GM12878 (cell line): ENCODE measurements around the gene AHNAK. TPM values are rescaled to one million over a fixed set of nuclear protein-coding genes. Genes with fewer than 3 reads are reported as not detected.
A peak's percentile ranks its signal among the peaks of the same experiment; 100 is the strongest.

Experiments used
- ATAC-seq: fragments of 200-7000 bp; cut with Tn5 transposase; 3 replicates; pipeline ENCODE4 v1.9.1; 2020; ENCODE audit warnings: mild to moderate bottlenecking, moderate library complexity
- BruUV-seq: library from RNA; stranded (reverse); fragments of 400-500 nt; replicated peaks from 2 replicates; lab custom pipeline; 2021; lab: Mats Ljungman, UMichigan
- CTCF ChIA-PET: fragments of 300-600 bp; sonication (Branson Sonifier 250); formaldehyde crosslinking; extraction: SDS; loops from one replicate; lab custom pipeline; 2021; ENCODE audit warnings: inconsistent platforms; lab: Yijun Ruan, JAX
- POLR2A ChIA-PET: fragments of 350-600 bp; formaldehyde crosslinking; extraction: SDS; loops from one replicate; lab custom pipeline; 2021; ENCODE audit warnings: inconsistent platforms; lab: Charles Lee
- RAD21 ChIA-PET: fragments of 300-600 bp; sonication (Branson Sonifier 250); formaldehyde crosslinking; loops from one replicate; lab custom pipeline; 2023; ENCODE audit warnings: antibody characterized with exemption; ENCODE audit not compliant: unreplicated experiment; lab: Charles Lee
- SMC1A ChIA-PET: fragments of 300-600 bp; sonication (Branson Sonifier 250); formaldehyde crosslinking; loops from one replicate; lab custom pipeline; 2023; ENCODE audit not compliant: unreplicated experiment, uncharacterized antibody; lab: Charles Lee
- DNase-seq: peaks from one replicate; pipeline ENCODE4 v3.0.0-alpha.2; 2011; ENCODE audit warnings: low read depth, low spot score
- FAIRE-seq: peaks from 3 replicates; lab custom pipeline; 2011; peaks lifted over from hg19 to GRCh38; lab: Jason Lieb, UNC
- H2AFZ ChIP-seq: 2 replicates; pipeline ENCODE4 v1.6.0; 2011; ENCODE audit warnings: low read depth, low read length, control low read depth; ENCODE audit not compliant: control insufficient read depth
- H3K27ac ChIP-seq: 2 replicates; pipeline ENCODE4 v1.5.1; 2011; ENCODE audit warnings: control low read depth; ENCODE audit not compliant: control insufficient read depth, insufficient read depth
- H3K27me3 ChIP-seq, 2 experiments: replicated peaks in 1 of 2; 2 replicates each; pipeline versions ENCODE4 v1.6.0 to v1.6.1; 2011; ENCODE audit warnings: low read length in 1 of 2; ENCODE audit not compliant: control insufficient read depth in 2 of 2, insufficient read depth in 2 of 2
- H3K36me3 ChIP-seq, 2 experiments: 2 replicates each; pipeline ENCODE4 v1.5.1; 2011; ENCODE audit warnings: low read length in 1 of 2; ENCODE audit not compliant: control insufficient read depth in 2 of 2, insufficient read depth in 2 of 2
- H3K4me1 ChIP-seq: 2 replicates; pipeline ENCODE4 v1.6.1; 2011; ENCODE audit warnings: mild to moderate bottlenecking, low read length, moderate library complexity, mixed read lengths; ENCODE audit not compliant: control insufficient read depth, insufficient read depth
- H3K4me2 ChIP-seq: 2 replicates; pipeline ENCODE4 v1.6.0; 2011; ENCODE audit warnings: control low read depth; ENCODE audit not compliant: control insufficient read depth, insufficient read depth
- H3K4me3 ChIP-seq: fragments of 200-600 bp; sonication (generic); 2 replicates; pipeline ENCODE4 v1.5.1; 2016
- H3K79me2 ChIP-seq: 2 replicates; pipeline ENCODE4 v1.6.0; 2011; ENCODE audit warnings: low read length; ENCODE audit not compliant: control insufficient read depth, insufficient read depth
- H3K9ac ChIP-seq: 2 replicates; pipeline ENCODE4 v1.8.0; 2011; ENCODE audit warnings: low read length, control low read depth, mixed read lengths; ENCODE audit not compliant: control insufficient read depth, insufficient read depth
- H3K9me3 ChIP-seq: replicated peaks from 3 replicates; pipeline ENCODE4 v1.5.1; 2011; ENCODE audit warnings: mild to moderate bottlenecking, low read length; ENCODE audit not compliant: control insufficient read depth, insufficient read depth
- H4K20me1 ChIP-seq: 2 replicates; pipeline ENCODE4 v1.6.0; 2011; ENCODE audit not compliant: control insufficient read depth, insufficient read depth
- BMI1 ChIP-seq: fragments of 450-650 bp; IDR thresholded peaks from 2 replicates; pipeline ENCODE4 v1.6.1; 2016; ENCODE audit warnings: mild to moderate bottlenecking, moderate library complexity, borderline replicate concordance
- CEBPB ChIP-seq, 2 experiments: fragments of 150-350 bp in 1 of 2; IDR thresholded peaks; 2 replicates each; pipeline ENCODE4 v1.6.1; 2012 to 2014; ENCODE audit warnings: low read depth in 2 of 2, low read length in 2 of 2, borderline replicate concordance in 1 of 2, inconsistent platforms in 1 of 2
- MTA3 ChIP-seq: IDR thresholded peaks from 2 replicates; pipeline ENCODE4 v1.6.1; 2012; ENCODE audit warnings: low read length, inconsistent platforms, borderline replicate concordance
- POU2F2 ChIP-seq: IDR thresholded peaks from 3 replicates; pipeline ENCODE4 v1.6.1; 2011; ENCODE audit warnings: low read depth, mild to moderate bottlenecking, low read length, borderline replicate concordance
- RAD51 ChIP-seq: fragments of 450-650 bp; IDR thresholded peaks from 2 replicates; pipeline ENCODE4 v1.6.1; 2016; ENCODE audit warnings: moderate library complexity, mild to moderate bottlenecking, inconsistent platforms
- RCOR1 ChIP-seq: conservative IDR thresholded peaks from 2 replicates; pipeline ENCODE4 v1.6.1; 2012; ENCODE audit warnings: low read depth, low read length, improper control_type of control experiment
- STAT3 ChIP-seq: IDR thresholded peaks from 2 replicates; pipeline ENCODE4 v1.6.1; 2011; ENCODE audit warnings: low read depth, low read length, improper control_type of control experiment
- TCF7 ChIP-seq: IDR thresholded peaks from 2 replicates; pipeline ENCODE4 v1.6.1; 2014; ENCODE audit warnings: antibody characterized with exemption, borderline replicate concordance
- USF2 ChIP-seq: IDR thresholded peaks from 2 replicates; pipeline ENCODE4 v1.6.1; 2011; ENCODE audit warnings: low read depth, low read length, improper control_type of control experiment, borderline replicate concordance
- ZBTB40 ChIP-seq: fragments of 450-650 bp; IDR thresholded peaks from 2 replicates; pipeline ENCODE4 v1.6.1; 2016; ENCODE audit warnings: mild to moderate bottlenecking, moderate library complexity, borderline replicate concordance
- ZNF217 ChIP-seq: fragments of 450-650 bp; IDR thresholded peaks from 2 replicates; pipeline ENCODE4 v1.6.1; 2017; ENCODE audit warnings: antibody characterized with exemption, mild to moderate bottlenecking
- WGBS: methylation state at CpG from one replicate; pipeline ENCODE4 v1.1.6; 2016; ENCODE audit warnings: low lambda C conversion rate; ENCODE audit not compliant: insufficient replicate concordance, insufficient coverage; ENCODE audit errors: missing lambda C conversion rate; 5-methylcytosine and 5-hydroxymethylcytosine counted together
- in situ Hi-C: fragments of 300-500 bp; cut with MboI; formaldehyde crosslinking; loops from 9 replicates; pipeline ENCODE4 v1.14.3; 2018; ENCODE audit warnings: mixed read lengths
- intact Hi-C: fragments of 100-400 bp; cut with micrococcal nuclease; formaldehyde crosslinking; loops from one replicate; pipeline ENCODE4 v1.14.2; 2022; ENCODE audit not compliant: unreplicated experiment
- polyA plus RNA-seq, 11 experiments: library from polyadenylated mRNA; depleted of rRNA in 4 of 11; unstranded in 6 of 11; stranded (reverse) in 5 of 11; fragments of >200 nt; fragmentation: Nextera tagmentation in 4 of 11; fragmentation: Illumina TruSeq in 1 of 11; extraction: Ambion mirVana in 4 of 11; extraction: Trizol in 1 of 11; gene quantifications; 1 replicate in 1 of 11; 2 replicates in 10 of 11; pipeline versions ENCODE4 v1.2.1 to v1.2.3, GENCODE V29; 2011 to 2016; ENCODE audit warnings: inconsistent platforms in 2 of 11, missing spikeins in 2 of 11, low read depth in 1 of 11
- total RNA-seq, 4 experiments: library from RNA; depleted of rRNA in 3 of 4; stranded (reverse); fragments of >200 nt in 3 of 4; fragmentation: Illumina TruSeq in 1 of 4; extraction: Trizol in 1 of 4; gene quantifications; 2 replicates each; pipeline versions ENCODE4 v1.2.1 to v1.2.3, GENCODE V29; 2013 to 2021
- TF ChIP-seq, protein P1 (sequence below): fragments of 450-650 bp; IDR thresholded peaks from 2 replicates; pipeline ENCODE4 v1.6.1; 2017; ENCODE audit warnings: mild to moderate bottlenecking, low read depth, inconsistent platforms; ENCODE audit not compliant: poor library complexity, severe bottlenecking
- TF ChIP-seq, protein P2 (sequence below): IDR thresholded peaks from 2 replicates; pipeline ENCODE4 v1.6.1; 2011; ENCODE audit warnings: borderline replicate concordance, low read depth, mild to moderate bottlenecking, moderate library complexity, low read length; ENCODE audit not compliant: insufficient read depth, poor library complexity, severe bottlenecking

The AHNAK gene
- total and polyA plus RNA-seq, 10 of the 15 experiments (the other 5 are each of a cell fraction or from before 2014, with no cell fraction given) = 0.76 to 90.3 (median 19.4) TPM

DNA sequence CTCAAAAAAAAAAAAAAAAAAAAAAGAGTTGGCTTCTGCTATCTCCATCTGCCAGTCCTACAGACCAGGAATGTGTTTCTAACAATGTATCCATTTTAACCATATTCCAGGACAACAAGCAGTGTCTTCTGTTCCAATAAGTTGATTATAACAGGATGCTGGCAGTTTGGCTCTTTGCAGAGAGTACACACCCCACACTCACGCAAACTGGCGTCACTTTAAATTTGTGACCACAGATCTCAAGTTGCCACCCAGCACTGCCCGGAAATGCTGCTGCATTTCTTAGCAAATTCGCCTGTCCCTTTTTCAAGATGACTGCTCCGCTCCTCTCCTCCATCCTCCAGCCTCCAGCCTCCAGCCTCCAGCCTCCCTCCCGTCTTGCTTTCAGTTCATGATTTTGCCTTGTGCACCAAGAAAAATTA lies 83.5 kb downstream of the AHNAK start (continued):
- TF ChIP-seq, protein P1, sequence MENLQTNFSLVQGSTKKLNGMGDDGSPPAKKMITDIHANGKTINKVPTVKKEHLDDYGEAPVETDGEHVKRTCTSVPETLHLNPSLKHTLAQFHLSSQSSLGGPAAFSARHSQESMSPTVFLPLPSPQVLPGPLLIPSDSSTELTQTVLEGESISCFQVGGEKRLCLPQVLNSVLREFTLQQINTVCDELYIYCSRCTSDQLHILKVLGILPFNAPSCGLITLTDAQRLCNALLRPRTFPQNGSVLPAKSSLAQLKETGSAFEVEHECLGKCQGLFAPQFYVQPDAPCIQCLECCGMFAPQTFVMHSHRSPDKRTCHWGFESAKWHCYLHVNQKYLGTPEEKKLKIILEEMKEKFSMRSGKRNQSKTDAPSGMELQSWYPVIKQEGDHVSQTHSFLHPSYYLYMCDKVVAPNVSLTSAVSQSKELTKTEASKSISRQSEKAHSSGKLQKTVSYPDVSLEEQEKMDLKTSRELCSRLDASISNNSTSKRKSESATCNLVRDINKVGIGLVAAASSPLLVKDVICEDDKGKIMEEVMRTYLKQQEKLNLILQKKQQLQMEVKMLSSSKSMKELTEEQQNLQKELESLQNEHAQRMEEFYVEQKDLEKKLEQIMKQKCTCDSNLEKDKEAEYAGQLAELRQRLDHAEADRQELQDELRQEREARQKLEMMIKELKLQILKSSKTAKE = no peak
- TF ChIP-seq TCF7 (no peak), MTA3 (no peak), RAD51 (no peak)

DNA sequence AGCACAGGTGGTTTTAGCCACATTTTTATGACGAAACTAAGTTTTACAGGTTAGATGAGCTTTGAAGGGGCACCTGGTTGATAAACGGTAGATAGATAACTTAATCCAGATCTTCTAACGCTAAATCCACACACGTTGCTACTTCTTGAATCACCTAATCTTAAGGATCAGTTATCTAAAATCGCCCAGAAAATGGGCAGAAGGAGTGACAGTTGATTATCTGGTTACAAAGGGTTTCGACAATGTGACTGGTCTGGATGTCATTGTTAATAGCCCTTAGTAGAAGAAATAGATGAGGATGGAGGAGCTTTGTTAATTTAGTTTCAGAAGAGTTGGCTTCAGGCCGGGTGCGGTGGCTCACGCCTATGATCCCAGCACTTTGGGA lies 84.1 kb downstream of the AHNAK start:
- H3K9ac ChIP-seq = no peak overlapping the region
- peak; percentile 27 for FAIRE-seq
- no peak overlapping the region for H3K27ac ChIP-seq
- TF ChIP-seq RCOR1 (no peak), ZBTB40 (no peak), STAT3 (no peak), CEBPB (IDR thresholded peaks at IDR 0.05; ENCODE audit: borderline replicate concordance in 1 of 2, low read depth in 2 of 2, low read length in 2 of 2) (no peak), ZNF217 (no peak), POU2F2 (no peak), USF2 (no peak), BMI1 (no peak)
- TF ChIP-seq, protein P2, sequence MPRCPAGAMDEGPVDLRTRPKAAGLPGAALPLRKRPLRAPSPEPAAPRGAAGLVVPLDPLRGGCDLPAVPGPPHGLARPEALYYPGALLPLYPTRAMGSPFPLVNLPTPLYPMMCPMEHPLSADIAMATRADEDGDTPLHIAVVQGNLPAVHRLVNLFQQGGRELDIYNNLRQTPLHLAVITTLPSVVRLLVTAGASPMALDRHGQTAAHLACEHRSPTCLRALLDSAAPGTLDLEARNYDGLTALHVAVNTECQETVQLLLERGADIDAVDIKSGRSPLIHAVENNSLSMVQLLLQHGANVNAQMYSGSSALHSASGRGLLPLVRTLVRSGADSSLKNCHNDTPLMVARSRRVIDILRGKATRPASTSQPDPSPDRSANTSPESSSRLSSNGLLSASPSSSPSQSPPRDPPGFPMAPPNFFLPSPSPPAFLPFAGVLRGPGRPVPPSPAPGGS = no peak

More for the DNA sequence above, 84.1 kb downstream of the AHNAK start:
- CTCF ChIA-PET = interaction anchor here (0.7 to 2.7 kb wide), 6 partner anchors 38 to 149 kb away, joined by 3 to 14 read pairs (median 4); no protein-coding TSS in a partner anchor
- Histone ChIP-seq H3K4me1 (peaks cover 9% of the 10 kb centered on the region; the same call in 1 of the 2 replicates), H3K9me3 (no peaks in the 10 kb centered on the region; the same call in 2 of the 3 replicates), H3K27me3 (no peaks in the 10 kb centered on the region), H4K20me1 (no peaks in the 10 kb centered on the region), H2AFZ (no peak overlapping the region), H3K4me2 (no peak overlapping the region), H3K36me3 (no peaks in the 10 kb centered on the region), H3K4me3 (no peak overlapping the region), H3K79me2 (no peaks in the 10 kb centered on the region)
- no peak for DNase-seq
- BruUV-seq = no TSS peak
- RAD21 ChIA-PET = interaction anchor here (0.6 to 0.9 kb wide), 2 partner anchors 80 to 932 kb away, joined by 4 to 5 read pairs; no protein-coding TSS in a partner anchor
- in situ Hi-C loops (no loop called here), intact Hi-C loops (loop anchor here (10.0 kb wide), 1 partner anchor 222 kb away; the partner anchor contains the start of gene LRRN4CL)
- POLR2A ChIA-PET = interaction anchor here (0.6 to 1.0 kb wide), 3 partner anchors 23 to 284 kb away, joined by 3 to 5 read pairs (median 4); no protein-coding TSS in a partner anchor
- no peak for ATAC-seq
- 54% methylated on average over 9 of the region's 9 CpGs for WGBS
- SMC1A ChIA-PET = interaction anchor here (1.4 to 1.8 kb wide), 3 partner anchors 38 to 96 kb away, joined by 5 to 9 read pairs (median 5); no protein-coding TSS in a partner anchor
